ENCODE data around the gene NBL1. TPM values are rescaled to one million over a fixed set of nuclear protein-coding genes. Genes with fewer than 3 reads are reported as not detected.

The NBL1 gene
- total and polyA plus RNA-seq, 3 donors from 2014 or later: 44.3 to 141 (median 73.3) TPM

DNA sequence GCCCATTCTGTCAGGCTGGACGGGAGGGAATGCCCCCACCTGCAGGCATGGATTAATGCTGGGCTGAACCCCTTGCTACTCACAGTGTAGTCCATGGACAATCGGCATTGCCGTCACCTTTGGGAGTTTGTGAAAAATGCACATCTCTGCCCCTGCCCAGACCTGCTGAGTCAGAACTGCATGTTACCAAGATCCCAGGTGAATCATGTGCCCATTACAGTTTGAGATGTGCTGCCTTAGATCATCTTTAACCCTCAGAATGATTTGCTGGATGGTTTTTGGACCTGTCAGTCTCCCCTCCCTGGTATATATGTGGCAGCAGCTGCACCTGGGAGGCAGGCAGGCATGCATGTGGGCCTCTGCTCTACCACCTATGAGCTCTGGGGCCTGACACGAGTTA lies 35.6 kb downstream of the NBL1 start:
- H3K27me3 ChIP-seq: no peaks in the 10 kb centered on the region

DNA sequence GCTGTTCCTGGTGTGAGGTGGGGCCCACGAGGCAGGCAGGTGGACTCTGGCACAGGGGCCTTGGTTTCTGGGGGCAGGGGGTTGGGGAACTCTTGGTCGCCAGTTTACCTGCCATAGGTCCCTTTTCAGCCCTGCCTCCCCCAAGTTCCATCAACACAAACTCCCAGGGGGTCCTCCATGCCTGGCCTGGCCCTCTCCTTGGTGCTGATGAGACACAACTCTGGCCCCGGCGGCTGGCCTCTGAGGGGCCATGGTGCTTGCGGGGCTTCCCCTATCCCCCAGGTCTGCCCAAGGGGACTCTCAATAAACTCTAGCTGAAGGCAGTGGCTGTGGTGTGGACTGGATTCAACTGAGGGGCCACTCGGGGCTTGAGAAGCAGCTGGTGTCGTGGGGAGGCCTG lies 36.5 kb downstream of the NBL1 start:
- Histone ChIP-seq H3K27ac (no peak overlapping the region), H3K4me3 (no peak overlapping the region), H3K4me1 (no peaks in the 10 kb centered on the region), H3K9me3 (no peaks in the 10 kb centered on the region), H3K36me3 (ENCODE audit: low read depth, missing control alignments) (no peaks in the 10 kb centered on the region), H3K27me3 (no peaks in the 10 kb centered on the region)
- no peak for DNase-seq
- TF ChIP-seq POLR2A (IDR thresholded peaks at IDR 0.05): no peak
- TF ChIP-seq, protein P1, sequence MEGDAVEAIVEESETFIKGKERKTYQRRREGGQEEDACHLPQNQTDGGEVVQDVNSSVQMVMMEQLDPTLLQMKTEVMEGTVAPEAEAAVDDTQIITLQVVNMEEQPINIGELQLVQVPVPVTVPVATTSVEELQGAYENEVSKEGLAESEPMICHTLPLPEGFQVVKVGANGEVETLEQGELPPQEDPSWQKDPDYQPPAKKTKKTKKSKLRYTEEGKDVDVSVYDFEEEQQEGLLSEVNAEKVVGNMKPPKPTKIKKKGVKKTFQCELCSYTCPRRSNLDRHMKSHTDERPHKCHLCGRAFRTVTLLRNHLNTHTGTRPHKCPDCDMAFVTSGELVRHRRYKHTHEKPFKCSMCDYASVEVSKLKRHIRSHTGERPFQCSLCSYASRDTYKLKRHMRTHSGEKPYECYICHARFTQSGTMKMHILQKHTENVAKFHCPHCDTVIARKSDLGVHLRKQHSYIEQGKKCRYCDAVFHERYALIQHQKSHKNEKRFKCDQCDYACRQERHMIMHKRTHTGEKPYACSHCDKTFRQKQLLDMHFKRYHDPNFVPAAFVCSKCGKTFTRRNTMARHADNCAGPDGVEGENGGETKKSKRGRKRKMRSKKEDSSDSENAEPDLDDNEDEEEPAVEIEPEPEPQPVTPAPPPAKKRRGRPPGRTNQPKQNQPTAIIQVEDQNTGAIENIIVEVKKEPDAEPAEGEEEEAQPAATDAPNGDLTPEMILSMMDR (IDR thresholded peaks at IDR 0.05): no peak
- intact Hi-C loops (cut with DNase I; ENCODE audit: low total_unique reads): no loop called here
- WGBS, 2 donors: 78 to 82% methylated on average over 6 to 7 of the region's 7 CpGs

More for the DNA sequence above, 35.6 kb downstream of the NBL1 start:
- Histone ChIP-seq H3K4me1 (no peaks in the 10 kb centered on the region), H3K27ac (no peak overlapping the region), H3K9me3 (no peaks in the 10 kb centered on the region), H3K36me3 (ENCODE audit: low read depth, missing control alignments) (no peaks in the 10 kb centered on the region), H3K4me3 (no peak overlapping the region)
- no peak for TF ChIP-seq POLR2A (IDR thresholded peaks at IDR 0.05)
- TF ChIP-seq, protein P1 (IDR thresholded peaks at IDR 0.05): no peak
- intact Hi-C loops (cut with DNase I; ENCODE audit: low total_unique reads): no loop called here
- no peak for DNase-seq
- WGBS, 2 donors: 89 to 91% methylated on average over 4 of the region's 4 CpGs

DNA sequence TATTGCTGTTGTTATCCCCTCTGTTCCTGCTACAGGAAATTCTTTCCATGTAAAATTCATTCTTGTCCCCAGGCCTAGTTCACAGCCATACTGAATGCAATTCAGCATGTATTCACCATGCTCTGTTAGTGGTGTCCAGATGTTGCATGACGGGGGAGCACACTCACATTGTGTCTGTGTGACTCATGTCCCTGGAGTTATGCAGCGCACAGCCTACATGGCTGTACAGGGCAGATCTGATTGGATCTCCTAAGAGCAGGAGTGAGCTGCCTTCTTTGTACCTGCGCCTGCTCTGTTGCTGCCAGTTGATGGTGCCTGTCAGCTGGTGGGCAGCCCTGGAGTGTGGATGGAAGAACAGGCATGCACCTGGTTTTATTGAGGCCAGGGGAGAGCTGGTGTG lies 38.1 kb downstream of the NBL1 start:
- H3K27ac ChIP-seq: no peak overlapping the region
- H3K9me3 ChIP-seq: no peaks in the 10 kb centered on the region
- intact Hi-C loops (cut with DNase I; ENCODE audit: low total_unique reads): no loop called here
- no peak overlapping the region for H3K4me3 ChIP-seq
- H3K36me3 ChIP-seq (ENCODE audit: low read depth, missing control alignments): no peaks in the 10 kb centered on the region
- TF ChIP-seq, protein P1 (IDR thresholded peaks at IDR 0.05): no peak
- TF ChIP-seq POLR2A (IDR thresholded peaks at IDR 0.05): no peak
- no peaks in the 10 kb centered on the region for H3K27me3 ChIP-seq
- no peaks in the 10 kb centered on the region for H3K4me1 ChIP-seq
- 89 to 92% methylated on average over 2 to 3 of the region's 3 CpGs for WGBS, 2 donors
- DNase-seq: no peak

DNA sequence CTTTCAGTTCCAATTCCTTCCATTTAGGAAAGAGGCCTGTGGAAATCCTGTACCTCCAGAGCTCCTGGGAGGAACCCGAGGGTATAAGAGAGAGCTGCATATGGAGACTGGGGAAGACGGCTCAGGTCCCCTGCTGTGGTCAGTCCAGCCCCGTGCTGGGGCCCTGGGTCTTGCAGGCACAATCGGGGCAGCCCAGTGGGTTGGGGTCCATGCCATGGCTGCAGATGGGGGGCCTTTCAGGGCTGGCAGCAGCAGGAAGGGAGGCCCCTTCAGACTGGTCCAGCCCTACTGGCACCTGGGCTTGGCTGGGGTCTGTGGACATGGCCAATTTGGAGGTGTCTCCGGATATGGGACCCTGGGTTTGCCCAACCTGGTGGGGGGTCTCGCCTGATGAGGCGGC lies 38.8 kb downstream of the NBL1 start:
- intact Hi-C loops (cut with DNase I; ENCODE audit: low total_unique reads): no loop called here
- no peak overlapping the region for H3K27ac ChIP-seq
- no peaks in the 10 kb centered on the region for H3K4me1 ChIP-seq
- 83 to 86% methylated on average over 6 to 7 of the region's 7 CpGs for WGBS, 2 donors
- no peaks in the 10 kb centered on the region for H3K9me3 ChIP-seq
- no peaks in the 10 kb centered on the region for H3K27me3 ChIP-seq
- no peak overlapping the region for H3K4me3 ChIP-seq
- TF ChIP-seq, protein P1 (IDR thresholded peaks at IDR 0.05): no peak
- no peak for TF ChIP-seq POLR2A (IDR thresholded peaks at IDR 0.05)
- DNase-seq: no peak
- no peaks in the 10 kb centered on the region for H3K36me3 ChIP-seq (ENCODE audit: low read depth, missing control alignments)

DNA sequence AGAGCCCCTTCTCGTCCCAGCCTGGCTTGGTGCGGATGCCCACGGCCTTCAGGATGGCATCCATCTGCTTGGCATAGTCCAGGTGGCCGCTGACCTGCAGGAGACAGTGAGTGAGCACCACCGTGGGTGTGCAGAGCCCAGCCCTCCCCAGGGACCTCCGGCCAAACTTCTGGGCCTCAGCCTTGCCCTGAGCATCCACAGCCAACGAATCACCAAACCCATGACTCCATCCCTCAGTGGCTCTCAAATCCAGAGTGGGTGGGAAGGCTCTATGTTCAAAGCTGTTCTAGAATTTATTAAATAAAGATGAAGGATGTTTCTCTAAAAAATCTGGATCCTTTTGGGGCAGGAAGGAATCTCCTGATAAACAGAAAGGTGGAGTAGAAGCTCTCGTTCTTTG lies 39.2 kb downstream of the NBL1 start:
- H3K27me3 ChIP-seq: no peaks in the 10 kb centered on the region

More for the DNA sequence above, 39.2 kb downstream of the NBL1 start:
- 88 to 92% methylated on average over 4 to 7 of the region's 8 CpGs for WGBS, 2 donors
- TF ChIP-seq, protein P1 (IDR thresholded peaks at IDR 0.05): no peak
- TF ChIP-seq POLR2A (IDR thresholded peaks at IDR 0.05): no peak
- Histone ChIP-seq H3K4me3 (no peak overlapping the region), H3K27ac (no peak overlapping the region), H3K9me3 (no peaks in the 10 kb centered on the region), H3K4me1 (no peaks in the 10 kb centered on the region), H3K36me3 (ENCODE audit: low read depth, missing control alignments) (no peaks in the 10 kb centered on the region)
- intact Hi-C loops (cut with DNase I; ENCODE audit: low total_unique reads): no loop called here
- no peak for DNase-seq
